GM18502 (cell line): ENCODE measurements around the gene ADAMTS17.

Experiments used
- ATAC-seq: cut with Tn5 transposase; IDR thresholded peaks from one replicate; pipeline ENCODE4 v1.9.1; 2021; ENCODE audit warnings: mild to moderate bottlenecking; ENCODE audit not compliant: unreplicated experiment, poor library complexity

The ADAMTS17 gene

DNA sequence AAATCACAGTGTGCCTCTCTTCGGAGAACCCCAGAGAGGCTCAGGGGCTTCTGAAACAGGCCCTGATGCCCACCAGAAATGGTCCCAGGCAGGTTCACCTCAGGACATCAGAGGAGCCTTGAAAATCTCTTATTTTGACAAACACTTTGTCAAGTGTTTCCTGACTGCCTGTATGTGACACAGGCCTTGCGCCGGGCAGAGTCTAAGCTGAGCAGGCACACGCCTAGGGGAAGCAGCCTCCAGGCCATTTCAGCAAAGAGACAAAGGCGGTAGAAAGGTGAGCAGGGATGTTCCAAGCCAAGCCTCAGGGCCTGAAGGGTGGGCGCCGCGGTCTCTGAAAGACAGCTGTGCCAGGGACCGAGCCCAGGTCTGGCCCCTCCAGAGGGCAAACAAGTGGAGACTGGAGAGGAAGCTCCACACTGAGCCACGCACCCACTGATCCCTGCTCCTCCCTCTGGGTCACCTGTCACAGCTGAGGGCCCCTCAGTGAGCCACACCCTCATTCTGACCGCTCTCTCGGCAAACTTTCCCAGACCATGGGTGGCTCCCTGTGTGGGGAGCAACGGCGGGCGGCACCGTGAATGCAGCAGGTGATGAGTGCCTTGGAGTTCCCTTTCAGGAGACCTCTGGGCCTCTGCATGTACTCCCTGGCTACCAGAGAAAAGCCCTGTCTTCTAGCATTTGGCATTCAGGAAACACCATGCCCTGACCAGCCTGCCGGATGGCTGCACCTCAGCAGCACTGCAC is 136.1 kb downstream of the ADAMTS17 start:
- ATAC-seq: no peak

DNA sequence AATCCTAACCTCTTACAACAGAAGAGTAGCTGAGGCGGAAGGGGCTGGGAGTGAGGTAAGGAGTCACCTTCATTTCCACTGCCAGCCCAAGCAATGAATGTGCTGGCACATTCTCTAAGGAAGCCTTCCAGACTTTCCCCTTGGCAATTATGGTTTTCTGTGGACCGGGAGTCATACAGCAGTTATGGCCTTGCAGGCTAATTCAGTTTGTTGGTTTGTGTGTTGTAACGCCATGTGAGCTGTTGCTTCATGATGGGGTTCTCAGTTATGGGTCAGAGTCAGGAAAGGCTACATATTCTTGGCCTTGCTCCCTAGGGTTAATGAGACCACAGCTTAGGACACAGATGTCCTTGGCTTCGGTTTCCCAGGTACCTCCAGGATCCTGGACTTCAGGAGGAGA is 137.0 kb downstream of the ADAMTS17 start:
- ATAC-seq: no peak

DNA sequence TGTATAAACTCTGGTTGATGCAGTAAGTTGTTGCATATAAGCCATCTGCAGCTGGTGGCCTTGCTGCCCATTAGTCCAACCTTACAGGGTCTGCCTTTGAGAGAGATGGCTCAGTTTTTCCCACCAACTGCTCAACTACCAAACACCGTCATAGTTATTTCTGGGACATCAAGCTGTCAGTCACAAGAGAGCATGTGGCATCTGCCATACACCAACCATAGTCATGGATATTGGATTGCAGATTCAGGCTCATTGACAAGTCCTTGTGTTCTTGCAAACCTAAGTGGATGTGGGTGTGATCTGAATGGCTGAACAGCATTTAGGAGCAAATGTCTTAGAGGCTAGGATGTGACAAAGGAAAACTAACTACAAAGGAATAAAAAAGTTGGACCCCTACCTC is 137.6 kb downstream of the ADAMTS17 start:
- no peak for ATAC-seq

DNA sequence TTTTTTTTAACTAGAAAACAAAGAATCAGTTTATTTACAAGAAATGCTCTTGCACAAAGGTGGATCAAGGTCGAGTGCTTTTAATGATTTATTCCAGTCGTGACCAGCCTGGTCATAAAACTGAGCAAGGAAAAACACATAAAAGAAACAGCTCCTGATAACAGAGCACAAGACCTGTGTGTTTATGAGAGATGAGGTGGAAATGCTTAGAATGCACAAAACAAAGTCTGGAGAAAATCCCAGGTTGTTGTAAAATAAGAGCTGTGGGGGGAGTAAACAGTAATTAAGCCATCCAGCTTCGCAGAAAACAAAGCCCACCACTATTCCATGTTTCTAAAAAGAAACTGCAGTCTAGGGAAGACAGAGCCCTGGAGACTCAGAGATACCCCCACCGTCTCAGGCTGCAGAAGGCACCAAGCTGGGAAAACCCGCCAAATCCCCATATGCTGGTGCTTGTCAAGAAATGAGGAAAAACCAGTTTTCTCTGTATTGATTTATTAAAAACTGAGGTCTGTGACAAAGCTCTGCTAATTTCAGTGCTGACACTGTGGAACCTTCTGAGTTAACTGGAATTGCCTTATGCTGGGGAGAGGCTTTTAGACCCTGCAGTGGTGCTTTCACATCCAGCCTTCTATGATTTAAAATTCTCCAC is 139.3 kb downstream of the ADAMTS17 start:
- ATAC-seq: no peak

DNA sequence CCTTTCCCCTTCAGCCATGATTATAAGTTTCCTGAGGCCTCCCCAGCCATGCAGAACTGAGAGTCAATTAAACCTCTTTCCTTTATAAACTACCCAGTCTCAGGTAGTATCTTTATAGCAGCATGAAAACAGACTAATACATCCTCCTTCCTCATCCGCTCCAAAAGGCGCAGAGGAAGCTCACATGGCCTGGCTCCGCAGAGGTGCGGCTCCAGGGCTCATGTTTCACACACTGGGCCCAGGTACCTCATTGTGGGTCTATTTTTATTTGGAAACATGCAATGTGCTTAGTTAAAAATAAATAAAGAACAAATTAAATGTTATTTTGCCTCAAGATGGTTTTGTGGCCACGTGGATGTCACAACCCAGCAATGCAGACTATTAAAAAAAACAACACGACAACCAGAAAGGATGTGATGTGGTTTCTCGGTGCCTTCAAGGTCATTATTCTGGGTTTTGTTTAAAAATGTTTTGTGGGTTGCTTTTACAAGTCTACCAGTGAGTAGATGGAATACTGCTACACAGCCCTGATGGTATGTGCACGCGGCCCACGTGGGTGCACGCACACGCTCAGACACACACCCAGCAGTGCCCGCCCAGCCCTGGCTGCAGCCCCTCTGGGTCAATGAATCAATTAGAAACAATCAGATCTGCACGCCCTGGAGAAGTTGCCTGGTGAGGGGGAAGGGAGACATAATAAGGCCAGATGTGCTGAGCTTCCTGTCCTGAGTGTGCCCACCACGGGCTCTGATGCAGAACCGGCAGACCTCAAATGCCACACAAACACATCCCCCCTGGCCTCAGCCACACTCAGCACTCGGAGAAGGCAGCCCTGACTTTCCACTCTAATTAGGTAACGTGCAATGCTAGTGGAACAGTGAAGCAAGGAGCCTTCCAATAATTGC is 140.1 kb downstream of the ADAMTS17 start:
- ATAC-seq: no peak

DNA sequence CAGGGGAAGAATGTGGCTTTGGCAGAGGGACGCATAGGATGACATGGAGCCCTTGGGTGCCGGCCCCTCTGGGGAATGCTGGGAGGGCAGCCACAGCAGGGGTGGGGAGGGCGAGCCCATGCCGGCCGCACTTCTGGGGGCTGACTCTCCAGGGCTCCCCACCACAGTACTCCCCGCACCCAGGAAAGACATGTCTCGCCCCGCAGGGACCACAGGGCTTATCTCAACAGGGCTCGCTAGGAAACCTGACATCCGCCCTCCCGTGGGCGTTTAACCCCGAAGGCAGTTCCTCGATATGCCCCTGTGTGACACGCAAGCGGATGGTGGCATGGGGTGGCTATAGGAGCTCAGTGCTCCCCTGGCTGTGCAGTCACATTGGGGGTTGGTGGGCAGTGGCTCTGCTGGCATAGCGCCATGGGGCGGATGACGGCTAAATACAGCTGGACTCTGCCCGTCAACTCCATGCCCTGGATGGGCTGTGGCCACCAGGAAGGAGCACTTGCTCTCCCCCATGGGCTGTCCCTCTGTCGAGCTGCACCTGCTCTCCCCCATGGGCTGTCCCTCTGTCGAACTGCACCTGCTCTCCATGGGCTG is 141.4 kb downstream of the ADAMTS17 start:
- no peak for ATAC-seq

DNA sequence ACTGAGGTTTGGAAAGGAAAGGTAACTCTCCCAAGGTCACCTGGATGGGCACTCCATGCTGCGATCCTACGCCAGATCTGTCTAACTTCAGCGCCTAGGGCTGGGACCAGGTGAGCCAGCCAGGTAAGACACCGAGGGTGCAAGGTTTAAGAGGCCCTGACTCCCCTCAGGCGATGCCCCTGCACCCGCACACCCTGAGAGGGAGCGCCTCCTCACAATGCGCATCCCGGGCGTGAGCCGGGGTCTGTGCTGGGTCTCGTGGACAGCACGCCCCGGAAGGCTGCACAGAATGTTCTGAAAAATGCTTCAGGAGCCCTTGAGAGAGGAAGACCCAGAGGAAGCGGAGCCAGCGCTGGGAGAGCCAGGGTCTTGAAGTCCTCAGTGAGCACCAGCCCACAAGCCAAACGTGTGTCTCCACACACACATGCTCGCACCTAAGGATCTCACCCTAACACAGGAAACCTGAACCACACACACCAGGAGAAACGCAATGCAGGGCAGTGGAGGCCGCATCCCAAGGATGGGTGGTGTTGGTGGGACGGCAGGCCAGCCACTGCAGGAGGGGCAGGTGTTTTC is 142.0 kb downstream of the ADAMTS17 start:
- no peak for ATAC-seq

DNA sequence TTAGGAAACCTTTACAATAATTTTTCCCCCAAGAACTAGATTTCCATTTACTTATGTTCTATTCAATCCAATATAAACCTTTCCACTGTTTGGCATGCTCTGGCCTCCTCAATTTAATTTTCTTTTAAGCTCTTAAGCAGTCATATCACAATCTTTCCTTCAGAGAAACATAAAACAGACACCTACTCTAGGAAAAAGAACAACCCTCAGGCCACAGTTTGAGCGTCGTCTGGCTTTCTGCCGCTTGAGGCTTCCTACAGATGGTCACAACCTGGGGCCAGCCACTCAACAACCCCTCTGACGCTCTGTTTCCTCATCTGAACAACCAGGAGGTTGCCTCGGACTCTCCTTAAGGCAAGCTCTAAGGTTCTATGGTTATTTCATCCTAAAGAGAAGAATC is 143.3 kb downstream of the ADAMTS17 start:
- ATAC-seq: no peak

DNA sequence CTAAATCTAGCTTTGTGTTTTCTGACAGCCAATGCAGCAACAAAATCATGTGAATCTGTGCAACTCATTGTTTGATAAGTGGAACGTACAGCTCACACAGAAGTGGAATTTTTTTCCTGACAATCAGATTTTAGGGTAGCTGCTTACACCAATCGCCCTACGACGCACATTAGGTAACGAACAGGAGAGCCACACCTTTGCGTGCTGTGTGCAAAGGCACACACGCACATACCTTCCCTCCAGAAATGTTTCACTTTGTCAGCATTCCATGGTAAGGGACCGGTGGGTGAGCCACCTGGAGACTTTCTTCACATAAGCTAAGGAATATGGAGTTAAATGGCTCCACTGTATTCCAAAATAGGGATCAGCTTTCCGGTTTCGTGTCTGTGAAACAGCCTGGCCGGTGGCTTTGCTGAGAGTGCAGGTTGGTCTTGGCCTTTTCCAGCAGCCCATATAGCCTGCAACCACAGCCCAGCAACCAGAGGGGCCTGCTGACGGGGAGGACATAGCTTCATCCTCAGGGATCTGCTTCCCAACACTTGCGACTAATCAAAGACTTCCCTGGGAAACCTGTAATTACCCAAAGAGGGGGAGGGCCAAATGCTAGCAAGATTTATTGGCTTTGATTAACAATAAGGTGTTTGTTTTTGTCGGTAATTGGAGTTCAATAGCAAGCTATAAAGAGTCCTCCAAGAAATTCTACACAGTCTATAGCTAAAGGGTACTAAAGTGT is 145.3 kb downstream of the ADAMTS17 start:
- ATAC-seq: no peak

DNA sequence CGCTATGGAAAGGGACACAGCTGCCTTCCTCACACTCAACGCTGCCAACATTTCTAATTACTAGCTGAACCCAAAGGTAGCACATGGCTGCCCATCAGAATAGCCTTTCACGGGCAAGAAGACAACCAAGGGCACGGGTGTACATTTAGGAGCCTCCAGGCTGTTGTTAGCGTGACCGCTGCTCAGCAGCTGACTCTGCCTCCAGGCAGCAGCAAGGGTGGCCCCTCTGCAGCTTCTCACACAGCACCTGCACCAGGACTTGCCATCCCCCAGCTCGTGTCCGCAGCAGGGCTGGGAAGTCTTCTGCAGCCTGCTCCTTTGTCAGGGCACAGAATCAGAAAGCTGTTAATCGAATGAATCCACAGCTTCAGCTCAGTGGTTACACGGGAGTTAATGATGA is 146.8 kb downstream of the ADAMTS17 start:
- ATAC-seq: no peak

DNA sequence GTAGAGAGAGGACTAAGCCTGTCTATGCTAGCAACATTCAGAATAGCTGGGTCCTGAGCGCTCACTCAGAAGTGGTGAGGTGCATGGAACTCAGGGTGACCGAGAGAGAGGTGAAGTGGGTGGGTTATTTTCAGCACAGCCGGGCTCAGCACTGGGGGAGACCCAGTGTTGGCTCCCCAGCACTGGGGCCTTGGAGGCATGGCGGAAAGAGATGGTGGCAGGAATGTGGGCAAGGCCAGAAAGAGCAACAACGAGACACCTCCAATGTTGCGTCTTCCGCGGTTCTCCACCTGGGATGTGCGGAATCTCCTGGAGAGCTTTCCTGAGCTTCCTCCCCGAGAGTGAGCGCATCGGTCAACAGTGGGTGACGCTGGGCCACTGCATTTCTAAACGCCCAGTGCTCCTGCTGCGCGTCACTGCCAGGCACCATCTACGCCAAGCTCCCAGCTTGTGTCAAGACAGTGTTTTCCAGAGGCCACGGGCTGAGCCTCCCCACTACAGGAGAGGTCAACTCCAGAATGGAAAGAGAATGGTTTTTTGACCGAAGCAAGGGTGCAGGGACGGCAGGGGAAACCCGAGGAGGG is 148.4 kb downstream of the ADAMTS17 start:
- ATAC-seq: no peak

DNA sequence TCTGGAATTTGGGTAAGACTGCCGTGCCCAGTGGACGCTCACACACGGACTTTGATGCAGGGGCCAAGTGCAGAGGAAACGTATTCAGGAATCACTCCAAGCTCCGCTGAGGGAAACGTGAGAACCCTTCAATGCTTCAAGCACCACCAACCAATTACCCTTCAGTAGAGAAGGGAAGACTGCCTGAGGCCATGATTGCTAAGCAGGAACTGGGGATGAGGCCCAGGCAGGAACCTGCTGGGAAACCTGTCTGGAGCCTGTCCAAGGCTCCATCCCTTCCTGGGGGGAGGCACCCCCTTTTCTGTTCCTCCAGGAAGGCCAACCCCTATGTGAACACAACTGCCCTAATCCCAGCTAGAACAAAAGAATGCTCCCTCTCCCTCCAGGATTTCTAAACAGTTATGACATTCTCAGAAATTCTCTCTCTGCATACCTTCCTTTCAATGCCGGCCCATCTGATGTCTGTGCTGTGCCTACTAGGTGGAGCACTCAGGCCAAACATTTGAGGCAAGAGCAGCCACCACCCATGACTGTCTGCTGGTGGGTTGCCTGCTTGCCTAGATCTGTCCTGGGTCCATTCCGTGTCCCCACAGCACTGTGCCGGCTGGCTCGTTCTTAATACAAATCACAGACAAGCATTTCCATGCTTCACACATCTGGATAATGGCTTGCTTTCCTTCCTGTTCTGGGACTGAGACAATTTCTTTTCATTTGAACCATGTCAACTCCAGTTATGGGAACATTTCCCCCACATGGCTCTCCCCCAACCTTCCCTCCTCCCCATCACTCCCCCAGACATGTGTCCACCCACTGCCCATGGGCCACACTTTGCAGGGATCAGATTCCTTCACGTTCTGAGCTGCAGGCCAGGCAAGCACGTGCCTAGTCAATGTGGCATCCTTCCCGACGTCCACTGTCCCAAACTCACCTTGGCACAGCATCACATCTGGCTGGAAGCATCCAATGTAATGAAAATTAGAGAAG is 149.4 kb downstream of the ADAMTS17 start:
- ATAC-seq: no peak

DNA sequence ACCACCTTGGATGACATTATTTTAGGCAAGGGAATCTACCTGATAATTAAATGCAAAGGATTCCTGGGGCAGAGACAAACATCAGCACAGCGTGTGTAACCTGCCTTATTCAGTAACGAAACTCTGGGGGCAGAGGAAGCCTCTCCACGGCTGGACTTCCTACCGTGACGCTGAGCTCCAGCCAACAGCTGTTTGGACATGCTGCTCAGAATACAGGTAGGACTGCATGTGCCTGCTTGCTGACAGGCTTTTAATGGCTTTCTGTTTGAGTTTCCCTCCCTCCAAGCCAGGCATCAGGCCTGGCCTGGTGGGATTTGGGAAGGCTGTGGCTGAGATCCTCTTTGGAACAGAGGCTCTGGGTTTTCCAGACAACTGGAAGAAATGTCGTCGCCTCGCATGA is 150.6 kb downstream of the ADAMTS17 start:
- peak; percentile 68 for ATAC-seq

DNA sequence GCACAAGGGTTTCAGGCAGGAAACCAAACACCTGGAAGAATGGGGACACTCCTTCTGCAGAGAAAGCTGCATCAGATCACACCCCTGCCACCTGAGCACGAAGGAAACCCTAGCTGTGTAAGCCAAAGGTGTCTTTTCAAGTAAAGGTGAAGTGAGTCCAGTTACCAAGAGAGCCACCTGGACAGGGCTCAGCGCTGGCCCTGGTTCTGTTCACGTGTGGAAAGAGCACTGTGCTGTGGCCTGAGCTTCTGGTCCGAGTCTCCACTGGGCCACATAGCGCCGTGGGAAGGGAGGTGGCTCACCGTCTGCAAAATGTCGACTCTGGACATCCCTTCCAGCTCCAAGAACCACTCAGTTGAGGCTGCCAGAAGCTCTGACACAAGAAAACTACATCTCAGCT is 151.1 kb downstream of the ADAMTS17 start:
- ATAC-seq: no peak

DNA sequence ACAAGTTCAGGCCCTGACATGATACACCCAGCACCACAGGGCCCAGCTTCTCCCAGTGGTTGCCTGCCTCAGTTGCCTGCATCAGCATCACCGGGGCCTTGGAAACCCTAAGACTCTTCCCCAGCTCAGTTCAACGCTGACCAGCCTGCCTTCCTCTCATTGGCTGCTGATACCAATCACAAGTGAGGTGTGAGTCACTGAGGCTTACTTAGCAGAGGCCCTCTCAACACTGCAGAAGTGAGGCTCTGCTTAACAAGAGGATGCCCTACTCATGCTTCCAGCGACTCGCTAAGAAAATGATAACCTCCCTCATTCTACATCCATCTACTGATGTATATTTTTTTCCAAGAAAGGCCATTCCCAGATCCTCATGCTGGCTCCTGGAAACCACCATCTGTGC is 151.9 kb downstream of the ADAMTS17 start:
- no peak for ATAC-seq

DNA sequence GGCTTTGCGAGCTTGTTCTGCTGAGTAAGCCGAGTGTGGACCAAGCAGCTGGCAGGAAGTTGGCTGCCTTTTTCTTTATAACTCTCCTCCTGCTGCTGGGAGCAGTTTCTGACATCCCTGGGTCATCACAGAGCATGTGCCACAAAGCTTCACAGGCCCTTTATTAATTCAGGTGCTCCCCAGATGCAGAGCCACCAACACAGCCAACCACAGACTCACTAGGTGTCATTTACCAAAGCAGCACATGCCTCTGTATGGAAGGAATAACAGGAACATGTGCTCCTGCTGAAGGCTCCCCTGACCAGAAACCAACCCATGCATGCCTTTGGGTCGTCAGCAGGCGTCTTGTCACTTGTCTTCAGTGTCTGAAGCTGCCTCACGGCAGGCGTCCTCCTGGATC is 152.5 kb downstream of the ADAMTS17 start:
- ATAC-seq: no peak

DNA sequence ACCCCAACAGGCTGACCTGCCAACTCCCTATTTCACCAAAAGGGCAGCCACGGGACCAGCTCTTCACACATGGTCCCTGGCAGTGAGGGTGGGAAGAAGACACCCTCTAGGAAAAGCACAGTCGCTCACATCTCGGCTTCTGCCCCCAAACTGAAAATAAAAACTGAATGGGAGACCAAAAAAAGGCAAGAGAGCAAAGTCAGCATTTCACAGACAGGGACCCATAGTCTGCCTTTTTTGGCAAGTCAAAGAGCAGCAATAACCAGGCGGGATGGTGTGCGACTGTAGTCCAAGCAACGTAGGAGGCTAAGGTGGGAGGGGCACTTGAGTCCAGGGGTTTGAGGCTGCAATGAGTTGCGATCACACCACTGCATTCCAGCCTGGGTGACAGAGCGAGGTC is 154.1 kb downstream of the ADAMTS17 start:
- ATAC-seq: no peak

DNA sequence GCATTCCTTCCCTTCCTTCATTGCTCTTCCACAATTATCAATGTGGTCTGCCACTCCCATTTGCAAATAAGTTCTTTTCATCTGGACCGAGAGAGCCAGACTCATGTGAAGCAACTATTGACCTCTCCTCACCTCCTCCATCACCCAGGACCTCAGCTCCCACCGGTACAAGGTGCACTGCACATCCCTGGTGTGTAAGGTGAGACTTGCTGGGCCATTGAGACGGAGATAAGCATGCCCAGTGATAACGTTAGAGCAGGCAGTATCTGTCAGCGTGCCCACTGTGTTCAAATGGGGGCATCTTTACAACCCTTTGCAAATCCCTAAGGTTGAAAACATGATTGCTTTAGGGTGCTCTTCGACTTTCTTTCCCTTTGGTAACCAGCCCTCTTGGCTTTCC is 154.8 kb downstream of the ADAMTS17 start:
- no peak for ATAC-seq
